HG02943 (cell line): ENCODE data around the gene SPATA2L.

Experiments used
- ATAC-seq: cut with Tn5 transposase; IDR thresholded peaks from one replicate; pipeline ENCODE4 v1.9.1; 2021; ENCODE audit warnings: mild to moderate bottlenecking, low read depth, moderate library complexity; ENCODE audit not compliant: unreplicated experiment

The SPATA2L gene

DNA sequence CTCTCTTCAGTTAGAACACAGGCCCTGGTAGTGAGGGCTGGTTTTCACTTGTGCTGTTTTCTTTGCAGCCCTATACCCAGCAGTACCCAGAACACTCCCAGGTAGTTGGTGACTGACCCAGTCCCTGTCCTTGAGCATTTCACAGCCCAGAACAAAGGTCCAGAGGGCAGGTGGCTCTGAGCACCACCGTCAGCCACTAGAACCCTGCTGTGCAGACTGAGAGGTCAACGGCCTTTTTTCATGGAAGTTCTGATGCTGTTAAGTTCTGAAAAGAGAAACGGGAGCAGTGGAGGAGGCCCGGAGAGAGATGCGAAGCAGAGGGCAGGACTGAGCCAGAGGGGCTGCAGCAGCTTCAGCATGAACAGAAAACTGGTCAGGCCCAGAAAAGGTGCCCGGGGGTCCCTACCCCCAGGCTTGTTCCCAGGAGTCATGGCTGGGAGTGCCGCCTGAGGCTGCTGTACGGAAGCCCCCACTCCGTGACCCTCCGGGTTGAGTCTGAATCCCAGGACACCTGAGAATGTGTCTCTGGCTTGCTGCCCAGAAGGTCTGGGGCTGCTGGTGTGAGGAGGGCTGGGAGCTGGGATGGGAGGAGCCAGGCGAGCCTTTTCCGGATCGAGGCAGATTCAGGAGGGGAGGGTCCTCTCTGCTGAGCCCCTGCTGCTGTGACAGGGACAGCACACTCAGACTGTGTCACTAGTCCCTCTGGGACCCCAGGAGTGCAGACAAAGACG, 28.5 kb upstream of the SPATA2L start:
- ATAC-seq = no peak

DNA sequence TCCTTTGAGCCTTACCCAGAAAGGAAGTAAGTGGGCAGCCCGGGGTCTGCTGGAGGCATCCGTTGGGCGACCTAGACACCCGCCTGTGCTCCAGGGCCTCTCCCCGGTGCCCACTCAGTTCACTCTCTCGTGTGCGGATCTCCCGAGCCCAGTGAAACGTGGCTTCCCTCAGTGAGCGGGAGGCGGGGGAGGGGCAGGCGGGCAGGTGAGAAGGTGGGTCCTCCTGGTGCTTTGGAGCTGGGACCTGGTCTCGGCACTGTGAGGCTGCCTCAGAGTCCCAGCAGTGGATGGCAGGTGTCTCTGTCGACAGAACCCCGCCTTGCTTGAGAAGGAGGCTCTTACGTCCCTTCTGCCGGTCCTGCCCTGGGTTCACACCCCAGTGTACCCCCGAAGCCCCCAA, 27.8 kb upstream of the SPATA2L start:
- ATAC-seq = no peak

DNA sequence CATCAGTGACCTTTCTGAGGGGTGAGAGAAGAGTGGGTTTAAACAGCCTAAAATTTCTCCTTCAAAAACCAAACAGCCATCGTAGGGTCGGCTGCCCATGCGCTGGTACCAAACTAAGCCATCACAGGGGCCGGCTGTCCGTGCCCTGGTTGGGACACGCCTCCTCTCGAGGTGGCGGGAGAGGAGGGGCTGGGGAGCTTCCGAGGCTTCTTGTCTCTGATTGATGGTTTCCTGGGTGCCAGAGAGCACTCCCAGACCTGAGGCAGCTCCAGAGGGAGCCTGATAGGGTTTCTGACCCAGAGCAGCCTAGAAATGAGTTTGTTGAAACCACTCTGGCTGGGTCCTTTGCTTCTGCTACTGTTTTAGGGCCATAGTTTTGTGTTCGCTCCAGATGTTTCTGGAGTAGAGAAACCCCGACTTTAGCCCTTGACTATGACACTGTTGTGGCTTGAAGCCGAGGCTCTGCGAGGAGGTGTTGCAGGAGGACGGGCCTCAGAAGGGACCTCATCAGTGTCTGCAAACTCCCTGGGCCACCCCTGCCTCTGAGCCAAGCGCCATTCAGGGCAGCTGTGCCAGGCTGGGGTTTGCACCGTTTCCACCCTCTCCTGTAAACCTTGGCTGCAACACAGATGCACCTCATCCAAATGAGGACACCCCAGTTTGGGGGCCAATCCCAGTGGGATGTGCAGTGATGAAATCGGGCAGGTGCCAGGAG, 26.1 kb upstream of the SPATA2L start:
- ATAC-seq = no peak

DNA sequence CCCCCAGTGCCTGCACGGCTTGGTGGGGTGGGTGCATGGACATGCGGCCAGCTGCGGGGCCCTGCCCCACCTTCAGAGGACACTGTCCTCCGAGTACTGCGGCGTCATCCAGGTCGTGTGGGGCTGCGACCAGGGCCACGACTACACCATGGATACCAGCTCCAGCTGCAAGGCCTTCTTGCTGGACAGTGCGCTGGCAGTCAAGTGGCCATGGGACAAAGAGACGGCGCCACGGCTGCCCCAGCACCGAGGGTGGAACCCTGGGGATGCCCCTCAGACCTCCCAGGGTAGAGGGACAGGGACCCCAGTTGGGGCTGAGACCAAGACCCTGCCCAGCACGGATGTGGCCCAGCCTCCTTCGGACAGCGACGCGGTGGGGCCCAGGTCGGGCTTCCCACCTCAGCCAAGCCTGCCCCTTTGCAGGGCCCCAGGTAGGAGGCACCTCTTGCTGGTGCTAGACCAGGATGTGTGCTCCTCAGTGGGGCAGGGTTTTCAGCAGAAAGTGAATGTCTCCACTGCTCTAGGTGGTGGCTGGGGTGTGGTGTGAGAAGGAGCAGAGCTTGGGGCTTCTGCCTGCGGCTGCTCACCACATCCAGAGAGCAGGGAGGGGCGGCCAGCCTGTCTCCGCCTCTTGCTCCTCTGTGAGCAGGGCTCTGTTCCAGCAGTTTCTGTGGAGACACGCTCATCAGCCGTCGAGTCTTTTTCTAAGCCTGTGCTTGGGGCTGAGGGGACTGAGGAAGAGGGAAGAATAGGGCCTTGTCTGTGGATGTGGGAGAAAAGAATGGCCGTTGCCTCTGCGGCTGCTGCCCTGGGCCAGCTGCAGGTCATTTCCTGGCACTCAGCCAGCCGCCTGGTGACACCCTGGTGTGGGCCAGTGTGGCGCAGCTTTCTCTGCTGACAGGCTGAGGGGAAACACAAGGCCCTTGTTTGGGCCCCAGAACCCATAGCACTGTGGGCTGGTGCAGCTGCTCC, 22.1 kb upstream of the SPATA2L start:
- ATAC-seq = no peak

DNA sequence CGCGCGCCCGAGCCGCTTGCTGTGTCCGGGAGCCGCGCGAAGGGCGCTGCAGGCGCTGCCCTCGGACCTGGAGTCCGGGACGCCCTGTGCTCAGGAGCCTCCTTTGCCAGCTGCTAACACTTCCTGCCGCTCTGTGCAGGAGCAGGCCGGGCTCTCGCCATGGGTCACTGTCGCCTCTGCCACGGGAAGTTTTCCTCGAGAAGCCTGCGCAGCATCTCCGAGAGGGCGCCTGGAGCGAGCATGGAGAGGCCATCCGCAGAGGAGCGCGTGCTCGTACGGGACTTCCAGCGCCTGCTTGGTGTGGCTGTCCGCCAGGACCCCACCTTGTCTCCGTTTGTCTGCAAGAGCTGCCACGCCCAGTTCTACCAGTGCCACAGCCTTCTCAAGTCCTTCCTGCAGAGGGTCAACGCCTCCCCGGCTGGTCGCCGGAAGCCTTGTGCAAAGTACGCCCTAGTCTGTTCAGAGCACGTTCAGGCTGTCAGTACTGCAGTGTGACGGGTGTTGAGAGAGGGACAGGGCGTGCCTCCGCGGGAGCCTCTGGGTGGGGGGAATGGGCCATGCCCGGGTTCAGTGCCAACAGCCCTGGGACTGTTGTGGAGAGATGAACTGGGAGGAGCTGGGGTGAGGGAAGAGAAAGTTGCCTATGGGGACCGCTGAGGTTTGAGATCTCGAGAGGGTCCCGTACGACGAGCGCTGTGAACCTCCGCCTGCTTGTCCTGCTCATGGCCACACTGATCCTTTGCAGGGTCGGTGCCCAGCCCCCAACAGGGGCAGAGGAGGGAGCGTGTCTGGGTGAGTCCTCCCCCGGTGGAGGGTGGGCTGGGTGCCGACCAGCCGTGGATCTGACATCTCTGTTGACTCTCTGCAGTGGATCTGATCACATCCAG, 21.1 kb upstream of the SPATA2L start:
- ATAC-seq = peak; percentile 13

DNA sequence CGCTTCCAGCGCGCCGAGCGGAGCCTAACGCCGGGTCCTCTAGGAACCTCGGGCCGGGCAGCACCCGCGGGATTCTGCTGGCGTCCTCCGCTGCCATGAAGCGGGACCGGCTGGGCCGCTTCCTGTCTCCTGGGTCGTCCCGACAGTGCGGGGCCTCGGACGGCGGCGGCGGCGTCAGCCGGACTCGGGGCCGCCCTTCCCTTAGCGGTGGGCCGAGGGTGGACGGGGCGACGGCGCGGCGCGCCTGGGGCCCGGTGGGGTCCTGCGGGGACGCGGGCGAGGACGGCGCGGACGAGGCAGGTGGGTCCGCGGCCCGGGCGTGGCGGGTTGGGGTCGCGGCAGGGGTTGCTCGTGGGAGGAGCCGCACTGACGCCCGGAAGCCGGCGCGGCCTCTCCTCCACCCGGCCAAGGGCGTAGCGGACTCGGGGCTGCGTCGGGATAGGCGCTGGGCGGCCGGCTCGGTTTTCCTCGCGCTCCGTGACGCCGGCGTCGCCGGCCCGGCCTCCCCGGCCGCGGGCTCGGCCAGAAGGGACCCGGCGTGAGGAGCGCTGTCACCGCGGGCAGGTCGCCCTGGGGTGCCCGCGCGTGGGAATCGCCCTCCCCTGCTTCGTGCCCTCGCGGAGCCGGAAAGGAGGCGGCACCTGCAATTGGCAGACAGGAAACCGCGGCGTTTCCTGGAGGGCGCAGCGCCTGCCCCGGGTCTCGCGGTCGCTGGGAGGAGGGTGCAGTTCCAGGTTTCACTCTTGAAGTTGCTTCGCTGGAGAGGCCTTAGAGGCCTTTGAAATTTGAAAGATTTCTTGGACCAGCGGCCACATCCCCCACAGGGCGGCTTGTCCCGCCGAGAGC, 20.3 kb upstream of the SPATA2L start:
- ATAC-seq = peak; percentile 33

DNA sequence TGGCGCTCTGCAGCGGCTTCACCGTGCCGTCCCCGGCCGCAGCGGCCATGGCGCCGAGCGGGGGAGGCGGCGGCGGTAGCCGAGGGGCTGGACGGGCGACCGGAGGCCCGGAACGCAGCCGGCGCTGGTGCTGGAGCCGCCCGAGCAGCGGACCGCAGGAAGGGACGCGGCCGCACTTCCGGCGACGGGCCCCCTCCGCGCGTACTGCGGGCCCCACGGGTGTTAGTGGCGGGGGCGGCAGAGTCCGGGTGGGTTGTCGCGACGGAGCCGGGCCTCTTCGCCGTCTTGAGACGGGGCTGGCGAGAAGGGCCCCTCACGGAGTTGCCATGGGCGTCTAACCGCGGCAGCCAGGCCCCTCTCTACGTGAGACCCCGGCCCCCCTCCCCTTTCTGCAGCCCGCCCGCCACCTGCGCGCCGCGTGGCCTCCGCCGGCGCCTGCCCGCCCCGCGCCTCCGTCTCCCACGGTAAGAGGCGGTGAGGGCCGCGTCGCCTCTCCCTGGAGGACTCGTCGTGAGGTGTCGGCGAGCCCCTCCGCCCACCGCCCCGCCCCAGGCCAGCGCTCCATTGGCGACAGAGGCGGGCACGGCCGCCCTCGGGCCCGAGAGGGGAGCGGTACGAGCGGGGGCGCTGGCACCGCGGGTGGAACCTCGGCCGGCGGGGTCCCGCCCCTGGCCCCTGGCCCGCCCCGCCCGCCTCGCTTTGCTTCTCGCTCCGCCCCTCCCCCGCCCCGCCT, 19.5 kb upstream of the SPATA2L start, which contains the start of the genes VPS9D1 and ZNF276:
TSS of gene VPS9D1 (minus strand) at position 86 of the 733 bp plus-strand sequence. CDS start at position 49, 37 bp downstream.
TSS of gene ZNF276 (plus strand) at position 725 of the 733 bp plus-strand sequence. CDS start 104 bp downstream, outside the sequence.
- peak; percentile 46 for ATAC-seq

DNA sequence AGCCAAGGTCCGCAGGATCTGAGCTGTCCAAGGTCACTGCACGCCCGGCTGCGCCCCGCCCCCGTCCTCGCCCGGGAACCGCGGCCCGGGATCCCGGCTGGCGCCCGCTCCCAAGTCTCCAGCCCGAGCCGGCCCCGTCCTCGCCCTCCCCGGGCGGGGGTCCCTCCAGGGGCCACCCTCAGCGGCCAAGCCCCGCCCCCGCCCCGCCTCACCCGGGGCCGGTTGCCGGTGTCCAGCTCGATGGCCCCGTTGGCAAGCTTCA, 19.0 kb upstream of the SPATA2L start:
- peak; percentile 8 for ATAC-seq

DNA sequence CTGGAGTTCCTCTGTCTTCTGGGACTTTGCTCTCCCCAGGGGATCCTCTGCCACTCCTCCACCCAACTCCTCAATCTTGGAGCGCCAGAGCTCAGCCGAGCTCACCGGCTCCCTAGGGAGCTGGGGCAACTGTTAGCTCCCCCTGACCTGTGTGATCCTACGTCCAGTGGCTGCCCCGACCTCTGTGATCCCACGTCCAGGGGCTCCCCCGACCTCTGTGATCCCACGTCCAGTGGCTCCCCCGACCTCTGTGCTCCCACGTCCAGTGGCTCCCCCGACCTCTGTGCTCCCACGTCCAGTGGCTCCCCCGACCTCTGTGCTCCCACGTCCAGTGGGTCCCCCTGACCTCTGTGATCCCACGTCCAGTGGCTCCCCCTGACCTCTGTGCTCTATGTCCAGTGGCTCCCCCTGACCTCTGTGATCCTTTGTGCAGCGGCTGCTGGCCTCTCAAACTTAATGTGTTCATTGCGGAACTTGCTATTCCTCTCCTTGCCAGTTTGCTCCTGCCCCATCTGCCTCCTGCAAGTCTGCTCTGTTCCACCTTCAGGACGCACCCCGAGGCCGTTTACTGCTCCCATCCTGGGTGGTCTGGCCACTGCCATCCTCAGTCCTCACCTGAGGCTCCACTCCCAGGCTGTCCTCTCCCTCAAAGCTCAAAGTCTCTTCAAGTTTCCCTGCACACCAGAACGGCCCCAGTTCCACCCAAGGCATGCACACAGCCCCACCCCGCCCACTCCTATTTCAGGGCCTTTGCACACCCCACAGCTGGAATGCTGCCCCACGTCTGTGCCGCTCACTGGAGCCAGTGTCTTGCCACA, 16.4 kb upstream of the SPATA2L start:
- ATAC-seq = no peak

DNA sequence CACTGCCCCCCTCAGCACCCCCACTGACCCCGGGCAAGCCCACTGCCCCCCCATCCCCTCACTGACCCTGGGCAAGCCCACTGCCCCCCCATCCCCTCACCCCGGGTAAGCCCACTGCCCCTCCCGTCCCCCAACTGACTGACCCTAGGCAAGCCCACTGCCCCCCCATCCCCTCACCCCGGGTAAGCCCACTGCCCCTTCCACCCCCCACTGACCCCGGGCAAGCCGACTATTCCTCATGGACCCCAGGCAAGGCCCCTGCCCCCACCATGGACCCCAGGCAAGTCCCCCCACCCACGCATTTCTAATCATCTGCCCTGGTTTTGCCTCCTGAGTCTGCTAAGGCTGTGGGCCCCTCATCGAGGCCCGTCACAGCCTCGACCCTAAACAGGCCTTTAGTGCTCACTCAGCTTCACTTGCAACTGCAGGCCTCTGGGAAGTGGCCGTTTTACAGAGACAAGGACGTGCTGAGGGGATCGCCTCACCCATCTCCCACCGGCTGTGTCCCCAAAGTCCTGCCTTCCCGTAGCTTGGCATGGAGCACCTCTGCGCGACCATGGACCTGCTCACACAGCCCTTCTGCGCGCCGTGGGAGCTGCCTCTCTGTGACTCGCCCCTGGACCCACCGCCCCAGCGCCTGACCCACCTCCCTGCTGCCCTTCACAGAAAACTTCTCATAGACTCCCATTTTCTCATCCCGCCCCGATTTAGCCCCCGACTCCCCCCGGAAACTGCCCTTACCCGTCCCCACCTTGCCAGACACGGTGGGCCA, 15.6 kb upstream of the SPATA2L start:
- ATAC-seq = no peak

DNA sequence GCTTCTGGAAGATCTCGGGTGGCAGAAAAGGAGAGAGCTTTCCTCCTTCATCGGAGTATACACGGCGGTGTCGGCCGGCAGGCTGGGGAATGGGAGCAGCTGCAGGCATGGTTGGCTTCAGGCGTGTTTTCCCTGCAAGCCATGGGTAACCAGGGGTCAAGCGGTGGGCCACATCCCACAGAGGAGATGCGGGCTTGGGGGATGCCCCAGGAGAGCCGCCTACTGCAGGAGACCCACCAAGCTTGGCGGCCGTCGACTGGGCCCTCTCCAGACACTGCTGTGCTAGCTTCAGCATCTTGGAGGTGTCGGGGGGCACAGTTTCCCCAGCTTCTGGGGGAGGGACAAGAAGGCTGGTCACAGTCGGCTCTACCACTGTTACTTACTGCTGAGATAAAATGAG, 15.0 kb upstream of the SPATA2L start:
- no peak for ATAC-seq

DNA sequence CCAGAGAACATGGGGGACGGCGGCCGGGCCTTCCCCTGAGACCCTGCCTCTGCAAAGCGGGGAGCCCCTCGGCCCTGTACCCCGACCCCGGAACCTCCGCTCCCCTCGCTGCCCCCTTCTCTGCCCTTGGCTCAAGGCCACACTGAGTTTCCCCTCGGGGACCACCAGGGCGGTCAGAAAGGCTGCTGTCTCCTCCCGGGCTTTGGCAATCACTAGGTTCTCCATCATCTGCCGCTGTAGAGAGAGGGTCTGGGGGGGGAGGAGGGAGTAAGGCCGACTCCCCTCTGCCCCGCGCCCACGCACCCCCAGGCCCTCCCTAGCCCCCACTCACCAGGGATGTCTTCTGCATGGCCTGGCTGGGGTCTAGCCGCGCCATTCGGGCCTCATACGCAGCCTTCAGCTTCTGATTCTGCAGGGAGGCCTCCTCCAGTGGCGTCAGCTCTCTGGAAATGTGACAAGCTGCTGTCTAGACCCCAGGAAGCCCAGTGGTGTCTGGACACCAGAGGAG, 10.8 kb upstream of the SPATA2L start:
- ATAC-seq = no peak

DNA sequence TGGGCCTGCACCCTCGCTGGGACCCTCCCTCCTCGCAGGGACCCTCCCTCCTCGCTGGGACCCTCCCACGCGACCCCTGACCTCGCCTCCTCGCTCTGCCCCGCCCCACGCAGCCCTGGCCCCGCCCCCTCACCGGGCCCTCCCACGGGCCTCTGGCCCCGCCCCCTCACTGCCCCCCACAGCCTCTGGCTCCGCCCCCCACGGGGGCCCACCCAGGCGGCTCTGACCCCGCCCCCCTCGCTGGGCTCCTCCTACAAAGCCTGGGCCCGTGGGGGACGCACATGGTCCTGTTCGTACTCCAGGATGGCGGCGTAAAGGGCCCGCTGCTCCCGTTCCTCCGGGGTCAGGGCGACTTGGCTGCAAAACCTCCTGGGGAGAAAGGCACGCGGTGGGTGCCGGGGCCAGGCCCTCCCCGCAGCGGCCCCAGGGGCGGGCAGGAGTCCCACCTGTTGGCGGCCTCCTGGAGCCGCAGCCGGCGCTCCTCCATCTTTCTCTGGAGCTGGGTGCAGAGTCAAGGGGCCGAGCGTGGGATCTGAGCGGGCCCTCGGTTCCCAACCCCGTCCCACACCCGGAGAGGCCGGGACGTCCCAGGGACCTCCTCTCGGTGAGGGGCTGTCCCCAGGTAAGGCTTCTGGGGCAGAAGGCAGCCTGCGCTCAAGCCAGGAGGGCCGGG, 10.2 kb upstream of the SPATA2L start:
- no peak for ATAC-seq

DNA sequence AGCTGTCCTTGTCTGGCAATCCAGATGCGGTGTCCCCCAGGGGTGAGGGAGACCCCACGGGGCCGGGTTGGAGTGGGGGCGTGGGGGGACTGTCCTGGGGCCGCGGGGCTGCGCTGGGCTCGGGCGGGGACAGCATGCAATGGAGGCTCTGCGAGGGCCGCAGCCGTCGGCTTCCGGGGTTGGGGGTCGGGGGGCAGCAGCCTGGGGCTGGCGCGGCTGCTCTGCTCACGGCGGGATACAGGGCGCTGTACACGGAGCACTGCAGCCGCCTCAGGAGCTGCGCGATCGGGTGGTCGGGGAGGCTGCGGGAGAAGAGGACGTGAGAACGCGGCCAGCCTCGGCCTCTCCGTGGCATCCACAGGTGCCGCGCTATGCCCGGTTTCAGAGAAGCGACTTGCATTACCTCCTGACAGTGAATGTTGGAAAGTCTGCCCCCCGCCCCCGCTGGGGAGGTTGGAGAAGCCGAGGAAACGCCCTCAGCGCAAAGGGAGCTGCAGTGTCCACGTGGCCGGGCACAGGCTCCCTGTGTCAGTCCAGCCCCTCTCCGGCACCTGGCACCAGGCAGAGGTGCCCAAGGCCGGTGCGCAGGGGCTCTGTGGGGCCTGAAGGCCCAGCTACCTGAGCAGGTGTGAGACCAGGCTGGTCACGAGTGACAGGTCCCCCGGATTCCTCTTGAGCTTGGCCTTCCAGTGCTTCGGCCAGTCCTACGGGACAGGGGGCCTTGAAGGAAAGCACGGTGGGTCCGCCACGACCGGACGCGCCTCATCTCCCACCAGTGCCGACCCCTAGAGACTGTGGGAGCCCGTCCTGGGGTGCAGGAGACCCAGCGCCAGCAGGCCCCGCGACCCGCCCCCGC, 9.4 kb upstream of the SPATA2L start:
- no peak for ATAC-seq

DNA sequence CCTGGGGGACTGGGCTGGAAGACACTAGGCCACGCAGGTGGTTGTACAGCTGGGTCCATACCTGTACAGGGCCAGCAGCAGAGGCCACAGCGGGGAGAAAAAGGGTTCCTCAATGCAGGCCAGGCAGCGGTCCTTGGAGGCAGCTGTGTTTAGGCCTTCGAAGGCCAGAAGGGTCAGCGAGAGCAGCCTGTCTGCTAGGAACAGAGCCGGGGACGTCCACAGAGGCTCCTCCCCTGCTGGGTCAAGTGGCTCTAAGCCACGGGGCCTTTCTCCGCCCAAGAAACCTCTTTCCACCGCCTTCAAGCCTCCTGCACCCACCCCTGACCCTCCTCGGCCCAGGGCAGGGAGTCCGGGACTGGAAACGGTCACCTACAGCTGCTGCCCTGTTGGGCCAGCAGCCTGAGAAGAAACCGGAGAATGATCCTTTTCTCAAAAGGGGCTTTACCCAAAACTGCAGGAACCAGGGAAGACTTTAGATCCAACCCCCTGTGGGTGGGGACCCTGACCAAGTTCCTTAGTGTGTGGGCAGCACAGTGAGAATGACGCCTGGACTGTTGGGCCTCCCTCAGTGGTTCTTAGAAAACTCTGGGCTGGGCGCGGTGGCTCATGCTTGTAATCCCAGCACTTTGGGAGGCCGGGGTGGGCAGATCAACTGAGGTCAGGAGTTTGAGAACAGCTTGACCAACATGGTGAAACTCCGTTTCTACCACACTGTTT, 8.4 kb upstream of the SPATA2L start:
- no peak for ATAC-seq
